ENCODE measurements around the gene ATAT1.

- TF ChIP-seq XRCC3 (IDR thresholded peaks at IDR 0.05), result no peak
- no peak for TF ChIP-seq CBX8 (IDR thresholded peaks at IDR 0.05; ENCODE audit: borderline replicate concordance, extremely low read depth, low read depth, low read length, poor library complexity, severe bottlenecking)
- TF ChIP-seq ZFP36 (IDR thresholded peaks at IDR 0.05; ENCODE audit: low read depth, low read length, partially characterized antibody), result no peak
- TF ChIP-seq, protein P1, sequence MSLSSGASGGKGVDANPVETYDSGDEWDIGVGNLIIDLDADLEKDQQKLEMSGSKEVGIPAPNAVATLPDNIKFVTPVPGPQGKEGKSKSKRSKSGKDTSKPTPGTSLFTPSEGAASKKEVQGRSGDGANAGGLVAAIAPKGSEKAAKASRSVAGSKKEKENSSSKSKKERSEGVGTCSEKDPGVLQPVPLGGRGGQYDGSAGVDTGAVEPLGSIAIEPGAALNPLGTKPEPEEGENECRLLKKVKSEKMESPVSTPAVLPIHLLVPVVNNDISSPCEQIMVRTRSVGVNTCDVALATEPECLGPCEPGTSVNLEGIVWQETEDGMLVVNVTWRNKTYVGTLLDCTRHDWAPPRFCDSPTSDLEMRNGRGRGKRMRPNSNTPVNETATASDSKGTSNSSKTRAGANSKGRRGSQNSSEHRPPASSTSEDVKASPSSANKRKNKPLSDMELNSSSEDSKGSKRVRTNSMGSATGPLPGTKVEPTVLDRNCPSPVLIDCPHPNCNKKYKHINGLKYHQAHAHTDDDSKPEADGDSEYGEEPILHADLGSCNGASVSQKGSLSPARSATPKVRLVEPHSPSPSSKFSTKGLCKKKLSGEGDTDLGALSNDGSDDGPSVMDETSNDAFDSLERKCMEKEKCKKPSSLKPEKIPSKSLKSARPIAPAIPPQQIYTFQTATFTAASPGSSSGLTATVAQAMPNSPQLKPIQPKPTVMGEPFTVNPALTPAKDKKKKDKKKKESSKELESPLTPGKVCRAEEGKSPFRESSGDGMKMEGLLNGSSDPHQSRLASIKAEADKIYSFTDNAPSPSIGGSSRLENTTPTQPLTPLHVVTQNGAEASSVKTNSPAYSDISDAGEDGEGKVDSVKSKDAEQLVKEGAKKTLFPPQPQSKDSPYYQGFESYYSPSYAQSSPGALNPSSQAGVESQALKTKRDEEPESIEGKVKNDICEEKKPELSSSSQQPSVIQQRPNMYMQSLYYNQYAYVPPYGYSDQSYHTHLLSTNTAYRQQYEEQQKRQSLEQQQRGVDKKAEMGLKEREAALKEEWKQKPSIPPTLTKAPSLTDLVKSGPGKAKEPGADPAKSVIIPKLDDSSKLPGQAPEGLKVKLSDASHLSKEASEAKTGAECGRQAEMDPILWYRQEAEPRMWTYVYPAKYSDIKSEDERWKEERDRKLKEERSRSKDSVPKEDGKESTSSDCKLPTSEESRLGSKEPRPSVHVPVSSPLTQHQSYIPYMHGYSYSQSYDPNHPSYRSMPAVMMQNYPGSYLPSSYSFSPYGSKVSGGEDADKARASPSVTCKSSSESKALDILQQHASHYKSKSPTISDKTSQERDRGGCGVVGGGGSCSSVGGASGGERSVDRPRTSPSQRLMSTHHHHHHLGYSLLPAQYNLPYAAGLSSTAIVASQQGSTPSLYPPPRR (CRISPR knock-in tag; IDR thresholded peaks at IDR 0.05; ENCODE audit: borderline replicate concordance), result no peak
- TF ChIP-seq ARNT (IDR thresholded peaks at IDR 0.05), result no peak
- TF ChIP-seq POLR2A (conservative IDR thresholded peaks at IDR 0.05), result no peak
- no peak for TF ChIP-seq MYC (IDR thresholded peaks at IDR 0.05; ENCODE audit: low read depth, low read length)
- TF ChIP-seq MYC (CRISPR knock-in tag; IDR thresholded peaks at IDR 0.05; ENCODE audit: borderline replicate concordance, low read depth), result no peak
- TF ChIP-seq CTCF (IDR thresholded peaks at IDR 0.05 in 2 of 3, conservative IDR thresholded peaks at IDR 0.05 in 1 of 3; ENCODE audit: insufficient read depth in 2 of 3, low read depth in 1 of 3, low read length in 3 of 3), result no peak
- TF ChIP-seq, protein P2, sequence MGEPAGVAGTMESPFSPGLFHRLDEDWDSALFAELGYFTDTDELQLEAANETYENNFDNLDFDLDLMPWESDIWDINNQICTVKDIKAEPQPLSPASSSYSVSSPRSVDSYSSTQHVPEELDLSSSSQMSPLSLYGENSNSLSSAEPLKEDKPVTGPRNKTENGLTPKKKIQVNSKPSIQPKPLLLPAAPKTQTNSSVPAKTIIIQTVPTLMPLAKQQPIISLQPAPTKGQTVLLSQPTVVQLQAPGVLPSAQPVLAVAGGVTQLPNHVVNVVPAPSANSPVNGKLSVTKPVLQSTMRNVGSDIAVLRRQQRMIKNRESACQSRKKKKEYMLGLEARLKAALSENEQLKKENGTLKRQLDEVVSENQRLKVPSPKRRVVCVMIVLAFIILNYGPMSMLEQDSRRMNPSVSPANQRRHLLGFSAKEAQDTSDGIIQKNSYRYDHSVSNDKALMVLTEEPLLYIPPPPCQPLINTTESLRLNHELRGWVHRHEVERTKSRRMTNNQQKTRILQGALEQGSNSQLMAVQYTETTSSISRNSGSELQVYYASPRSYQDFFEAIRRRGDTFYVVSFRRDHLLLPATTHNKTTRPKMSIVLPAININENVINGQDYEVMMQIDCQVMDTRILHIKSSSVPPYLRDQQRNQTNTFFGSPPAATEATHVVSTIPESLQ (CRISPR knock-in tag; IDR thresholded peaks at IDR 0.05), result no peak
- no peak for TF ChIP-seq CBX5 (IDR thresholded peaks at IDR 0.05; ENCODE audit: borderline replicate concordance, low read depth)
- no peak for TF ChIP-seq SAP30 (IDR thresholded peaks at IDR 0.05; ENCODE audit: borderline replicate concordance, insufficient read depth, low read depth, low read length, poor library complexity, severe bottlenecking)
Measured at GRCh38 chr6:30654798-30655742, 28.4 kb downstream of the ATAT1 start.

All from K562 (cell line).